ENCODE results near the gene CDK5RAP3.

DNA sequence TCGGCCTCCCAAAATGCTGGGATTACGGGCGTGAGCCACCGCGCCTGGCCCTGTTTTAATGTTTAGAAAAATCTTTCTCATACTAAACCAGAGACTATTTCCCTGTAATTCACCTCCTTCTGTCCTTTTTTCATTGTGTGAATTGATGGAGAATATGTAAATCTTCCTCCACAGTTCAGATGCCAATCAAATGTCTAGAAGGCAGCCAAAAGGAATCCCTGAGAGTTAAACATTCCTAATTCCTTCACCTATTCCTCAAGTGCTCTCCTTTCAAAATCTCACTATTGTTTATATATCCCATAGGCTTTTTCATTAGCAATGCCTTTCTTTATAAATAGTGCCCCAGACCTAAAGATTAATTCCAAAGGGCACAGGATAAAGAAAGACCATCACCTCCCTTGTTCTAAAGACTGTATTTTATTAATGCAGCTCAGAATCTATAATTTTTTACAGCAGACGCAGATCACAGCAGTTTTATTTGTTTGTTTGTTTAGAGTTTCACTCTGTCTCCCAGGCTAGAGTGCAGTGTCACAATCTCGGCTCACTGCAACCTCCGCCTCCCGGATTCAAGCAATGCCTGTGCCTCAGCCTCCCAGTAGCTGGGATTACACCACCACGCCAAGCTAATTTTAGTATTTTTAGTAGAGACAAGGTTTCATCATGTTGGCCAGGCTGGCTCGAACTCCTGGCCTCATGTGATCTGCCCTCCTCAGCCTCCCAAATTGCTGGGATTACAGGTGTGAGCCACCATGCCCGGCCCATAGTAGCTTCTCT lies 36.2 kb downstream of the CDK5RAP3 start:
- TF ChIP-seq EZH2phosphoT487 (IDR thresholded peaks at IDR 0.05; ENCODE audit: unreplicated experiment): no peak
- no peak for TF ChIP-seq CREB1 (CRISPR knock-in tag; IDR thresholded peaks at IDR 0.05; ENCODE audit: low read depth)
- TF ChIP-seq, protein P1, sequence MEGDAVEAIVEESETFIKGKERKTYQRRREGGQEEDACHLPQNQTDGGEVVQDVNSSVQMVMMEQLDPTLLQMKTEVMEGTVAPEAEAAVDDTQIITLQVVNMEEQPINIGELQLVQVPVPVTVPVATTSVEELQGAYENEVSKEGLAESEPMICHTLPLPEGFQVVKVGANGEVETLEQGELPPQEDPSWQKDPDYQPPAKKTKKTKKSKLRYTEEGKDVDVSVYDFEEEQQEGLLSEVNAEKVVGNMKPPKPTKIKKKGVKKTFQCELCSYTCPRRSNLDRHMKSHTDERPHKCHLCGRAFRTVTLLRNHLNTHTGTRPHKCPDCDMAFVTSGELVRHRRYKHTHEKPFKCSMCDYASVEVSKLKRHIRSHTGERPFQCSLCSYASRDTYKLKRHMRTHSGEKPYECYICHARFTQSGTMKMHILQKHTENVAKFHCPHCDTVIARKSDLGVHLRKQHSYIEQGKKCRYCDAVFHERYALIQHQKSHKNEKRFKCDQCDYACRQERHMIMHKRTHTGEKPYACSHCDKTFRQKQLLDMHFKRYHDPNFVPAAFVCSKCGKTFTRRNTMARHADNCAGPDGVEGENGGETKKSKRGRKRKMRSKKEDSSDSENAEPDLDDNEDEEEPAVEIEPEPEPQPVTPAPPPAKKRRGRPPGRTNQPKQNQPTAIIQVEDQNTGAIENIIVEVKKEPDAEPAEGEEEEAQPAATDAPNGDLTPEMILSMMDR (conservative IDR thresholded peaks at IDR 0.05; ENCODE audit: low read depth in 2 of 2): no peak
- TF ChIP-seq, protein P2, sequence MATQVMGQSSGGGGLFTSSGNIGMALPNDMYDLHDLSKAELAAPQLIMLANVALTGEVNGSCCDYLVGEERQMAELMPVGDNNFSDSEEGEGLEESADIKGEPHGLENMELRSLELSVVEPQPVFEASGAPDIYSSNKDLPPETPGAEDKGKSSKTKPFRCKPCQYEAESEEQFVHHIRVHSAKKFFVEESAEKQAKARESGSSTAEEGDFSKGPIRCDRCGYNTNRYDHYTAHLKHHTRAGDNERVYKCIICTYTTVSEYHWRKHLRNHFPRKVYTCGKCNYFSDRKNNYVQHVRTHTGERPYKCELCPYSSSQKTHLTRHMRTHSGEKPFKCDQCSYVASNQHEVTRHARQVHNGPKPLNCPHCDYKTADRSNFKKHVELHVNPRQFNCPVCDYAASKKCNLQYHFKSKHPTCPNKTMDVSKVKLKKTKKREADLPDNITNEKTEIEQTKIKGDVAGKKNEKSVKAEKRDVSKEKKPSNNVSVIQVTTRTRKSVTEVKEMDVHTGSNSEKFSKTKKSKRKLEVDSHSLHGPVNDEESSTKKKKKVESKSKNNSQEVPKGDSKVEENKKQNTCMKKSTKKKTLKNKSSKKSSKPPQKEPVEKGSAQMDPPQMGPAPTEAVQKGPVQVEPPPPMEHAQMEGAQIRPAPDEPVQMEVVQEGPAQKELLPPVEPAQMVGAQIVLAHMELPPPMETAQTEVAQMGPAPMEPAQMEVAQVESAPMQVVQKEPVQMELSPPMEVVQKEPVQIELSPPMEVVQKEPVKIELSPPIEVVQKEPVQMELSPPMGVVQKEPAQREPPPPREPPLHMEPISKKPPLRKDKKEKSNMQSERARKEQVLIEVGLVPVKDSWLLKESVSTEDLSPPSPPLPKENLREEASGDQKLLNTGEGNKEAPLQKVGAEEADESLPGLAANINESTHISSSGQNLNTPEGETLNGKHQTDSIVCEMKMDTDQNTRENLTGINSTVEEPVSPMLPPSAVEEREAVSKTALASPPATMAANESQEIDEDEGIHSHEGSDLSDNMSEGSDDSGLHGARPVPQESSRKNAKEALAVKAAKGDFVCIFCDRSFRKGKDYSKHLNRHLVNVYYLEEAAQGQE (IDR thresholded peaks at IDR 0.05; ENCODE audit: unreplicated experiment): no peak
- no peak for TF ChIP-seq EZH2 (IDR thresholded peaks at IDR 0.05; ENCODE audit: low read depth, unreplicated experiment)
- no peak for TF ChIP-seq STAT1 (IDR thresholded peaks at IDR 0.05; ENCODE audit: unreplicated experiment)
